ENCODE results near the gene OR51E2.

DNA sequence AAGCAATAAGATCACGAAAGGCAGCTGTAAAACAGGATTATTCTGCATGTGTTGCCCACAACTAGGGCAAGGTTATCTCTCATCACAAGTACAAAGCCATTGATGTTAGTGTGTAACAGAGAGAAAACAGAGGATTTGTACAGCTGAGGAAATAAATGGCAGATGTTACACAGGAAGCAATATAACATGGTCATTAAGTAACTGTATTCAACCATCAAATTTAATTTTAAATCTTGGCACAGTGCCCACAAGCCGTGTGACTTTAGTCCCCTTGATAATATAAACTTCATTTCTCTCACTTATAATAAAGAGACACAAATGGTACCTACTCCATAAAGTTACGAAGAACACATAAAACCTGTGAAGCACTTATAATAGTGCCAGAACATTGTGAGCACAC lies 17.3 kb downstream of the OR51E2 start:
- TF ChIP-seq, protein P1, sequence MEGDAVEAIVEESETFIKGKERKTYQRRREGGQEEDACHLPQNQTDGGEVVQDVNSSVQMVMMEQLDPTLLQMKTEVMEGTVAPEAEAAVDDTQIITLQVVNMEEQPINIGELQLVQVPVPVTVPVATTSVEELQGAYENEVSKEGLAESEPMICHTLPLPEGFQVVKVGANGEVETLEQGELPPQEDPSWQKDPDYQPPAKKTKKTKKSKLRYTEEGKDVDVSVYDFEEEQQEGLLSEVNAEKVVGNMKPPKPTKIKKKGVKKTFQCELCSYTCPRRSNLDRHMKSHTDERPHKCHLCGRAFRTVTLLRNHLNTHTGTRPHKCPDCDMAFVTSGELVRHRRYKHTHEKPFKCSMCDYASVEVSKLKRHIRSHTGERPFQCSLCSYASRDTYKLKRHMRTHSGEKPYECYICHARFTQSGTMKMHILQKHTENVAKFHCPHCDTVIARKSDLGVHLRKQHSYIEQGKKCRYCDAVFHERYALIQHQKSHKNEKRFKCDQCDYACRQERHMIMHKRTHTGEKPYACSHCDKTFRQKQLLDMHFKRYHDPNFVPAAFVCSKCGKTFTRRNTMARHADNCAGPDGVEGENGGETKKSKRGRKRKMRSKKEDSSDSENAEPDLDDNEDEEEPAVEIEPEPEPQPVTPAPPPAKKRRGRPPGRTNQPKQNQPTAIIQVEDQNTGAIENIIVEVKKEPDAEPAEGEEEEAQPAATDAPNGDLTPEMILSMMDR (IDR thresholded peaks at IDR 0.05 in 4 of 5, conservative IDR thresholded peaks at IDR 0.05 in 1 of 5): no peak
- TF ChIP-seq POLR2A (IDR thresholded peaks at IDR 0.05): no peak

Data from gastrocnemius medialis (tissue), 4 donors.